IPS DF 6.9 (cell line): Measurements from ENCODE around the gene AP2A2.

Source experiments
- DNase-seq: peaks from one replicate; pipeline ENCODE4 v3.0.0-alpha.2; 2013; ENCODE audit warnings: low read depth, low spot score
- H3K27ac ChIP-seq: one replicate; pipeline ENCODE4 v1.5.1; 2013; ENCODE audit warnings: low read length, control low read depth
- H3K27me3 ChIP-seq: 2 replicates; pipeline ENCODE4 v1.6.1; 2013; ENCODE audit warnings: mild to moderate bottlenecking, low read length; ENCODE audit not compliant: control insufficient read depth, insufficient read depth
- H3K36me3 ChIP-seq: 2 replicates; pipeline ENCODE4 v1.6.1; 2013; ENCODE audit warnings: low read length; ENCODE audit not compliant: control insufficient read depth, insufficient read depth
- H3K4me1 ChIP-seq: 2 replicates; pipeline ENCODE4 v1.6.1; 2013; ENCODE audit warnings: low read length; ENCODE audit not compliant: control insufficient read depth, insufficient read depth
- H3K4me3 ChIP-seq: 2 replicates; pipeline ENCODE4 v1.5.1; 2013; ENCODE audit warnings: mild to moderate bottlenecking, low read length
- H3K9me3 ChIP-seq: 2 replicates; pipeline ENCODE4 v1.6.1; 2013; ENCODE audit warnings: low read length, inconsistent platforms; ENCODE audit not compliant: control insufficient read depth, insufficient read depth
- WGBS: extraction: QIAGEN DNeasy Blood & Tissue Kit; methylation state at CpG from one replicate; pipeline ENCODE4 v1.1.7; 2013; ENCODE audit warnings: mixed read lengths, missing lambda C conversion rate; ENCODE audit not compliant: insufficient read length, insufficient coverage; 5-methylcytosine and 5-hydroxymethylcytosine counted together

The AP2A2 gene

GRCh38 chr11:925496-926301 is at the start of gene AP2A2:
Gene AP2A2 (plus strand): TSS chr11:925870. CDS start chr11:926022, 152 bp downstream.
- no CpG with 5 or more reads among the region's 124 CpGs for WGBS
- H3K27ac ChIP-seq = no peak within 1 kb of the TSS
- H3K4me1 ChIP-seq = peaks cover 1% of the 10 kb centered on the region
- peak; percentile 61 for DNase-seq
- H3K4me3 ChIP-seq = peak within 1 kb of the TSS; percentile 84
- H3K9me3 ChIP-seq = no peaks in the 10 kb centered on the region
- H3K36me3 ChIP-seq = no peaks in the 10 kb centered on the region
- H3K27me3 ChIP-seq = no peaks in the 10 kb centered on the region

- Histone ChIP-seq H3K36me3 (peaks cover 14% of the 10 kb centered on the region), H3K27ac (no peak overlapping the region)
- DNase-seq = no peak
Observed at GRCh38 chr11:876545-876944, 49.1 kb upstream of the AP2A2 start.

GRCh38 chr11:877565-877964 is 48.1 kb upstream of the AP2A2 start:
- peaks cover 13% of the 10 kb centered on the region for H3K36me3 ChIP-seq
- no peak for DNase-seq
- H3K9me3 ChIP-seq = no peaks in the 10 kb centered on the region
- H3K4me3 ChIP-seq = no peak overlapping the region
- no peaks in the 10 kb centered on the region for H3K27me3 ChIP-seq
- no peak overlapping the region for H3K27ac ChIP-seq
- no CpG with 5 or more reads among the region's 11 CpGs for WGBS
- H3K4me1 ChIP-seq = no peaks in the 10 kb centered on the region; the same call in 1 of the 2 replicates

More at GRCh38 chr11:876545-876944, 49.1 kb upstream of the AP2A2 start:
- Histone ChIP-seq H3K4me3 (no peak overlapping the region), H3K9me3 (no peaks in the 10 kb centered on the region), H3K4me1 (no peaks in the 10 kb centered on the region; the same call in 1 of the 2 replicates), H3K27me3 (no peaks in the 10 kb centered on the region)
- no CpG with 5 or more reads among the region's 12 CpGs for WGBS

GRCh38 chr11:880447-880846 is 45.2 kb upstream of the AP2A2 start:
- no peaks in the 10 kb centered on the region for H3K9me3 ChIP-seq
- no CpG with 5 or more reads among the region's 14 CpGs for WGBS
- no peak overlapping the region for H3K4me3 ChIP-seq
- H3K4me1 ChIP-seq = no peaks in the 10 kb centered on the region; the same call in 1 of the 2 replicates
- no peak overlapping the region for H3K27ac ChIP-seq
- no peak for DNase-seq
- H3K27me3 ChIP-seq = no peaks in the 10 kb centered on the region
- peaks cover 15% of the 10 kb centered on the region for H3K36me3 ChIP-seq

GRCh38 chr11:882596-882995 is 43.1 kb upstream of the AP2A2 start:
- no peaks in the 10 kb centered on the region for H3K27me3 ChIP-seq
- WGBS = no CpG with 5 or more reads among the region's 14 CpGs
- H3K36me3 ChIP-seq = peaks cover 9% of the 10 kb centered on the region
- H3K4me1 ChIP-seq = no peaks in the 10 kb centered on the region
- H3K4me3 ChIP-seq = no peak overlapping the region
- H3K9me3 ChIP-seq = no peaks in the 10 kb centered on the region
- H3K27ac ChIP-seq = no peak overlapping the region
- no peak for DNase-seq

- Histone ChIP-seq H3K27me3 (no peaks in the 10 kb centered on the region), H3K36me3 (peaks cover 17% of the 10 kb centered on the region), H3K4me3 (no peak overlapping the region), H3K4me1 (no peaks in the 10 kb centered on the region), H3K27ac (no peak overlapping the region), H3K9me3 (no peaks in the 10 kb centered on the region)
- DNase-seq = no peak
- WGBS = no CpG with 5 or more reads among the region's 10 CpGs
Observed at GRCh38 chr11:883527-883926, 42.1 kb upstream of the AP2A2 start.

- peaks cover 22% of the 10 kb centered on the region for H3K36me3 ChIP-seq
- no peaks in the 10 kb centered on the region for H3K4me1 ChIP-seq
- no peak overlapping the region for H3K27ac ChIP-seq
- no CpG with 5 or more reads among the region's 16 CpGs for WGBS
- no peak for DNase-seq
- H3K27me3 ChIP-seq = no peaks in the 10 kb centered on the region
- H3K4me3 ChIP-seq = no peak overlapping the region
- no peaks in the 10 kb centered on the region for H3K9me3 ChIP-seq
Observed at GRCh38 chr11:884578-885070, 41.0 kb upstream of the AP2A2 start.

GRCh38 chr11:886568-886967 is 39.1 kb upstream of the AP2A2 start:
- no peak overlapping the region for H3K4me3 ChIP-seq
- no peak for DNase-seq
- no CpG with 5 or more reads among the region's 17 CpGs for WGBS
- no peaks in the 10 kb centered on the region for H3K27me3 ChIP-seq
- H3K36me3 ChIP-seq = peaks cover 15% of the 10 kb centered on the region; the same call in 1 of the 2 replicates
- no peaks in the 10 kb centered on the region for H3K9me3 ChIP-seq
- no peak overlapping the region for H3K27ac ChIP-seq
- no peaks in the 10 kb centered on the region for H3K4me1 ChIP-seq

GRCh38 chr11:887589-887988 is 38.1 kb upstream of the AP2A2 start:
- Histone ChIP-seq H3K4me3 (no peak overlapping the region), H3K9me3 (no peaks in the 10 kb centered on the region), H3K4me1 (no peaks in the 10 kb centered on the region), H3K27me3 (no peaks in the 10 kb centered on the region), H3K36me3 (peaks cover 15% of the 10 kb centered on the region; the same call in 1 of the 2 replicates), H3K27ac (no peak overlapping the region)
- no CpG with 5 or more reads among the region's 14 CpGs for WGBS
- no peak for DNase-seq

GRCh38 chr11:888310-889212 is 37.1 kb upstream of the AP2A2 start:
- WGBS = no CpG with 5 or more reads among the region's 45 CpGs

More at GRCh38 chr11:888310-889212, 37.1 kb upstream of the AP2A2 start:
- DNase-seq = no peak
- H3K27me3 ChIP-seq = no peaks in the 10 kb centered on the region
- H3K27ac ChIP-seq = no peak overlapping the region
- peaks cover 15% of the 10 kb centered on the region; the same call in 1 of the 2 replicates for H3K36me3 ChIP-seq
- no peaks in the 10 kb centered on the region for H3K9me3 ChIP-seq
- H3K4me1 ChIP-seq = no peaks in the 10 kb centered on the region
- H3K4me3 ChIP-seq = no peak overlapping the region
